COLO668 (cell line): Measurements from ENCODE around the gene NADSYN1.

ENCODE experiments used
- DNase-seq: peaks from one replicate; lab custom pipeline; 2025; ENCODE audit not compliant: unreplicated experiment; lab: John Stamatoyannopoulos, UW

Gene NADSYN1

DNA sequence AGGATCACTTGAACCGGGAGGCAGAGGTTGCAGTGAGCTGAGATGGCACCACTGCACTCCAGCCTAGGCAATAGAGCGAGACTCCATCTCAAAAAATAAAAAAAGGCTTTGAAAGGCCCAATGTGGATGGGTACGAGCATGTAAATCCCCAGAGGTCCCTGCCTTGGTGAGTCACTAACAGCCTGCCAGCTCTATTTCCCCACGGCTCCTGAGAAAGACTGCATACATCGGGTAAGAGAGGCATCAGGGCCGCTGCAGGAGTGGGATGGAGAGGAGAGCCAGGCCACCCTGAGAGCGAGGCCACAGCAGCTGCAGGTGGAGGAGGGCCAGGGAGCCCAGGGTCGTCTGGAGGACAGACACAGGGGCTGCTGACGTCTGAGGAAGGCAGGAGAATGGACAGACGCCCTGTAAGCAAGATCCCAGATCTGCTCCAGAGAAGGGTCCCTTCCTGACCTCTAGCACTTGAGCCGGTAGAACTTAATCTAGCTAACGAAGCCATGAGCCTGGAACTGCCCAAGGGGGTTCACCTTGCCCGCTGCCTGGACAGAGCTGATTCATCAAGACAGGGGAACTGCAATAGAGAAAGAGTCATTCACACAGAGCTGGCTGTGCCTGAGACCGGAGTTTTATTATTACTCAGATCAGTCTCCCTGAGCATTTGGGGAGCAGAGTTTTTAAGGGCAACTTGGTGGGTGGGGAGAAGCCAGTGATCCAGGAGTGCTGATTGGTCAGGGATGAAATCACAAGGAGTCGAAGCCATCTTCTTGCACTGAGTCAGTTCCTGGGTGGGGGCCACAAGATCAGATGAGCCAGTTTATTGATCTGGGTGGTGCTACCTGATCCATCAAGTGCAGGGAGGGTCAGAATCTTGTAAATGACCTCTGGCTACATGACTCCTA, 90.1 kb downstream of the NADSYN1 start:
- no peak for DNase-seq

DNA sequence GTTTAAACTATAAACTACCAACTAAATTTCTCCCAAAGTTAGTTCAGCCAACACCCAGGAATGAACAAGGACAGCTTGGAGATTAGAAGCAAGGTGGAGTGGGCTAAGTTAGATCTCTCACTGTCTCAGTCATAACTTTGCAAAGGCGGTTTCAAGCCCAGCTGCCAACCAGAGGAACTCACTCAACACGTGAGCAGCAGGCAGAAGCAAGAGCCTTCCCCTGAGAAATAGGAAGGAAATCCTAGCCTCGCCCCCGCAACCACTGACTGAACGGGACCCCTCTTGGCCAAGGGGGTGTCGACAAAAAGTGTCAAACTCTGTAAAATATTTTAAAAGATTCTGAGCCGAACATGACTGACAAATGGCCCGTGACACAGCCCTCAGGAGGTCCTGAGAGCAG, 90.9 kb downstream of the NADSYN1 start:
- no peak for DNase-seq

DNA sequence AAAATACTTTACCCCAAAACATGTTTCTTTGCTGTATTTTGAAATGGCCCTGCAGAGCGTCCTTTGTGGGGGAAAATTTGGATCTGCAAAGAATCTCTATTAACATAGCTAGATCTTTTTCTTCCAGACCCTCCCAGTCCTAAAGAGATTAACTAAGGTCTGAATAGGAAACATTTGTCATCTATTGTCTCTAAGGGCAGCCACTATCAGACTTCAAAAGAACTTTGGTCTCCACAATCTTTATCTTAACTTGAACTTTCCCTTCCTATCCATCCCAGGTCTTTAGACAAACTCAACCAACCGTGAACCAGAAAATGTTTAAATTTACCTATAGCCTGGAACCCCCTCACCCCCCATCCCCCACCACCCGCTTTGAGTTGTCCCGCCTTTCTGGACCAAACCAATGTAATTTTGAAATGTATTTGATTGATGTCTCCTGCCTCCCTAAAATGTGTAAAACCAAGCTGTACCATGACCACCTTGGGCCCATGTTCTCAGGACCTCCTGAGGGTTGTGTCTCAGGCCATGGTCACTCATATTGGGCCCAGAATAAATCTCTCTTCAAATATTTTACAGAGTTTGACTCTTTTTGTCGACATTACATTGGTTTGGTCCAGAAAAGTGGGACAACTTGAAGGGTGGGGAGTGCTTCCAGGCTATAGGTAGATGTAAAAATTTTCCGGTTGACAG, 91.7 kb downstream of the NADSYN1 start:
- no peak for DNase-seq

DNA sequence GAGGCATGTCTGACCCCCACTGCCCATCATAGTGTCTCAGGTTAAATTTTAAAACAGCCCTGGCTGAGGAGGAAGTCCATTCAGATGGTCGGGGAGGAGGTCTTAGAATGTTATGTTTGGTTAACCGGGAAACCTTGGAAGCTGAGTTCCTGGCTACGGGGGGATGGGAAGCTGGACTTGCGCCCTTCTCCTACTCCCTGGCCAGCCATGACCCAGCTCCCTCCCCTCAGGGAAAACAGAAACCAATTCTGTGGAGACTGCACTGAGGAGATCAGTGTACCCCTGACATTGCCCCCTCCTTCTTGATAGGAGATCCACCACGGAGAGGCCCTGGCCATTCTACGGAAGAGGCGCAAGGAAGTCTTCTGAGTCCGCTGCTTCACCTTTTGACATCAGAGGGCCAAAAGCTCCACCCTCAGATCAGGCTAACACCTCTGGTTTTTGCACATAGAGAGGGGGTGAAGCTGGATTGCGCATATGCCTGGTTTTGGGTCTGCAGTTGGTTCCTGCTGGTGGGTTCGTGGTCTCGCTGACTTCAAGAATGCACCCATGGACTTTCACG, 92.5 kb downstream of the NADSYN1 start:
- DNase-seq = no peak

DNA sequence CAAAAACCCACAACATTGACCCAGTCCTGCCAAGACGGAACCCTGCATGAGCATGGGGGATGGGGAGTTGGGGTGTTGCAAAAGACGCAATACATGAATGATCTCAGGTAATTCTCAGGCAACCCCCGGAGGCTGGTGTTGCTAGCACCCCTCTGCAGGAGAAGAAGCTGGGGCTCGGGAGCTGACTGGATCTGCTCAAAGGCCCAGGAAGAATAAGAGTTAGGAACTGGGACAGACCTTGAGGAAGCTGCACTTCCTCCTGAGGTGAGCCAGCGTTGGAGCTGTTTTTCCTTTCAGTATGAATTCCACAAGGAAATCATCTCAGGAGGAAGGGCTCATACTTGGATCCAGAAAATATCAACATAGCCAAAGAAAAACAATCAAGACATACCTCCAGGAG, 95.1 kb downstream of the NADSYN1 start, which contains the start of gene KRTAP5-9:
Gene KRTAP5-9, plus strand, starts transcription at position 301 of the 400 bp plus-strand sequence. CDS start 238 bp downstream, outside the sequence.
- DNase-seq = no peak

DNA sequence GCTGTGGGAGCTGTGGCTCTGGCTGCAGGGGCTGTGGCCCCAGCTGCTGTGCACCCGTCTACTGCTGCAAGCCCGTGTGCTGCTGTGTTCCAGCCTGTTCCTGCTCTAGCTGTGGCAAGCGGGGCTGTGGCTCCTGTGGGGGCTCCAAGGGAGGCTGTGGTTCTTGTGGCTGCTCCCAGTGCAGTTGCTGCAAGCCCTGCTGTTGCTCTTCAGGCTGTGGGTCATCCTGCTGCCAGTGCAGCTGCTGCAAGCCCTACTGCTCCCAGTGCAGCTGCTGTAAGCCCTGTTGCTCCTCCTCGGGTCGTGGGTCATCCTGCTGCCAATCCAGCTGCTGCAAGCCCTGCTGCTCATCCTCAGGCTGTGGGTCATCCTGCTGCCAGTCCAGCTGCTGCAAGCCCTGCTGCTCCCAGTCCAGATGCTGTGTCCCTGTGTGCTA, 95.7 kb downstream of the NADSYN1 start:
- DNase-seq = no peak
